ENCODE measurements around the gene EPB41L4B. TPM values are rescaled to one million over a fixed set of nuclear protein-coding genes. Genes with fewer than 3 reads are reported as not detected.

Gene EPB41L4B
- total and polyA plus RNA-seq, 2 of the 4 experiments (the other 2 are of a cell fraction): 0.36 to 0.54 TPM

GRCh38 chr9:109182550-109182939 lies 138.3 kb downstream of the EPB41L4B start:
- 73% methylated on average over 7 of the region's 9 CpGs; no CpG with 5 or more reads in 1 of the 2 experiments for WGBS, 2 experiments (ENCODE audit: extremely low coverage in 2 of 2, insufficient read length in 1 of 2)
- Histone ChIP-seq H3K4me3 (ENCODE audit: insufficient read depth, low read depth, low read length) (no peak overlapping the region), H3K9me3 (ENCODE audit: control insufficient read depth, insufficient read depth, low read length) (no peaks in the 10 kb centered on the region), H2BK120ac (ENCODE audit: low read depth, low read length) (no peak overlapping the region), H2BK15ac (ENCODE audit: low read depth, low read length) (no peak overlapping the region), H3K4me1 (ENCODE audit: control insufficient read depth, insufficient read depth, low read length) (no peaks in the 10 kb centered on the region), H3K36me3 (ENCODE audit: control insufficient read depth, insufficient read depth, low read length) (no peaks in the 10 kb centered on the region), H2AK5ac (ENCODE audit: low read depth, low read length) (no peak overlapping the region), H2BK5ac (ENCODE audit: low read depth, low read length, poor library complexity, severe bottlenecking) (no peak overlapping the region), H3K27me3 (ENCODE audit: control insufficient read depth, insufficient read depth, low read length) (peaks cover 16% of the 10 kb centered on the region), H2AK9ac (replicated peaks; ENCODE audit: low read depth, low read length, poor library complexity) (no peak overlapping the region), H3K79me1 (ENCODE audit: low read depth in 1 of 2, low read length in 2 of 2) (no peaks in the 10 kb centered on the region), H4K91ac (ENCODE audit: insufficient read depth, low read depth, low read length) (no peak overlapping the region), H3K4me2 (ENCODE audit: low read depth, low read length) (no peak overlapping the region), H3K9ac (ENCODE audit: low read depth, low read length) (no peak overlapping the region), H4K20me1 (ENCODE audit: insufficient read depth, low read length) (no peaks in the 10 kb centered on the region), H4K5ac (ENCODE audit: low read depth, low read length) (no peak overlapping the region), H3K18ac (ENCODE audit: low read depth, low read length) (no peak overlapping the region), H3K14ac (replicated peaks; ENCODE audit: low read depth, low read length) (no peak overlapping the region), H3K9me1 (ENCODE audit: insufficient read depth, low read length) (peaks cover 3% of the 10 kb centered on the region; the same call in 1 of the 2 replicates), H2AFZ (replicated peaks; ENCODE audit: low read length, poor library complexity) (no peak overlapping the region), H3K56ac (ENCODE audit: extremely low read depth, insufficient read depth, low read length) (no peak overlapping the region), H2BK20ac (ENCODE audit: low read depth, low read length) (no peak overlapping the region), H3K27ac (ENCODE audit: insufficient read depth, low read length) (no peak overlapping the region), H3K4ac (ENCODE audit: low read depth, low read length) (no peak overlapping the region), H3K23ac (ENCODE audit: low read depth, low read length) (no peak overlapping the region), H4K8ac (ENCODE audit: low read depth in 2 of 2, low read length in 2 of 2) (no peak overlapping the region)
- ChIA-PET CTCF (interaction anchor here (0.7 to 1.6 kb wide), 5 partner anchors 9 to 143 kb away, joined by 3 to 7 read pairs (median 3); no protein-coding TSS in a partner anchor), POLR2A (ENCODE audit: unreplicated experiment) (no interaction called here)
- dilution Hi-C loops (cut with HindIII; ENCODE audit: low sequenced_read_pairs, unreplicated experiment) (no loop called here), intact Hi-C loops (cut with micrococcal nuclease) (loop anchor here (2.0 to 5.0 kb wide), 2 partner anchors 138 to 220 kb away; partner anchors contain the start of gene EPB41L4B), in situ Hi-C loops (cut with MboI; ENCODE audit: low sequenced_read_pairs) (loop anchor here (25.0 kb wide), 1 partner anchor 130 kb away; the partner anchor contains the start of gene EPB41L4B)
- BruUV-seq (replicated peaks): no TSS peak
- DNase-seq (no peak), ATAC-seq (ENCODE audit: low read depth) (no peak)
- TF ChIP-seq CHD1 (IDR thresholded peaks at IDR 0.05; ENCODE audit: low read depth, low read length) (no peak), MXI1 (IDR thresholded peaks at IDR 0.05; ENCODE audit: borderline replicate concordance, low read depth, low read length) (no peak), CEBPB (IDR thresholded peaks at IDR 0.05; ENCODE audit: low read depth, low read length) (no peak), CTCF (conservative IDR thresholded peaks at IDR 0.05; ENCODE audit: low read depth, low read length) (no peak), RCOR1 (IDR thresholded peaks at IDR 0.05; ENCODE audit: insufficient replicate concordance, low read length) (no peak), NFE2L2 (IDR thresholded peaks at IDR 0.05; ENCODE audit: low read depth, low read length) (no peak), FOS (IDR thresholded peaks at IDR 0.05; ENCODE audit: low read depth, low read length) (no peak), MAZ (IDR thresholded peaks at IDR 0.05; ENCODE audit: borderline replicate concordance, low read depth, low read length) (no peak), MAFK (IDR thresholded peaks at IDR 0.05; ENCODE audit: low read depth, low read length) (no peak), POLR2A (IDR thresholded peaks at IDR 0.05; ENCODE audit: low read depth, low read length) (no peak), SMC3 (IDR thresholded peaks at IDR 0.05; ENCODE audit: low read depth, low read length) (no peak), RFX5 (IDR thresholded peaks at IDR 0.05; ENCODE audit: low read depth, low read length) (no peak), RAD21 (IDR thresholded peaks at IDR 0.05; ENCODE audit: low read length) (no peak), BHLHE40 (IDR thresholded peaks at IDR 0.05; ENCODE audit: low read depth, low read length) (no peak)
- TF ChIP-seq, protein P1, sequence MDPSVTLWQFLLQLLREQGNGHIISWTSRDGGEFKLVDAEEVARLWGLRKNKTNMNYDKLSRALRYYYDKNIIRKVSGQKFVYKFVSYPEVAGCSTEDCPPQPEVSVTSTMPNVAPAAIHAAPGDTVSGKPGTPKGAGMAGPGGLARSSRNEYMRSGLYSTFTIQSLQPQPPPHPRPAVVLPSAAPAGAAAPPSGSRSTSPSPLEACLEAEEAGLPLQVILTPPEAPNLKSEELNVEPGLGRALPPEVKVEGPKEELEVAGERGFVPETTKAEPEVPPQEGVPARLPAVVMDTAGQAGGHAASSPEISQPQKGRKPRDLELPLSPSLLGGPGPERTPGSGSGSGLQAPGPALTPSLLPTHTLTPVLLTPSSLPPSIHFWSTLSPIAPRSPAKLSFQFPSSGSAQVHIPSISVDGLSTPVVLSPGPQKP (IDR thresholded peaks at IDR 0.05; ENCODE audit: borderline replicate concordance, low read depth, low read length): no peak
- TF ChIP-seq, protein P2, sequence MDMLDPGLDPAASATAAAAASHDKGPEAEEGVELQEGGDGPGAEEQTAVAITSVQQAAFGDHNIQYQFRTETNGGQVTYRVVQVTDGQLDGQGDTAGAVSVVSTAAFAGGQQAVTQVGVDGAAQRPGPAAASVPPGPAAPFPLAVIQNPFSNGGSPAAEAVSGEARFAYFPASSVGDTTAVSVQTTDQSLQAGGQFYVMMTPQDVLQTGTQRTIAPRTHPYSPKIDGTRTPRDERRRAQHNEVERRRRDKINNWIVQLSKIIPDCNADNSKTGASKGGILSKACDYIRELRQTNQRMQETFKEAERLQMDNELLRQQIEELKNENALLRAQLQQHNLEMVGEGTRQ (IDR thresholded peaks at IDR 0.05; ENCODE audit: low read depth, low read length): no peak

Measured in IMR-90 (cell line).